ENCODE results near the gene H2BW2.

DNA sequence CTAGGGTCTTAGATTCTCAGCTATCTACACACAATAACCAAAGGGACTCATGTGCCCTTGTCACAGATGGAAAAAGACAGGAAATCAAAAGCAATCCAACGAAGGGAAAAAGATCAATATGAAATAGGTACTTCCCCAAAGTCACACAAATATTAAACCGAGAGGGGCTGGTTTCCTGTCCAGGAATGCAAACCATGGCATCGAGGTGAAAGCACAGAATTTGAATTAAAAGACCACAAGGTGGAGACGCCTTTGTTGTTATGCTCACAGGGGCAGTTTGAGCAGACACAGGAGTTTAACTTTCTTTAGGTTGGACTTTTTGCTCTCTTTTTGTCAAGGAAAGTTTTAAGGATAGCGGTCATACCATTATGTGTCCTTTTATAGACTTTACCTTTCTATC lies 40.5 kb upstream of the H2BW2 start:
- TF ChIP-seq, protein P1, sequence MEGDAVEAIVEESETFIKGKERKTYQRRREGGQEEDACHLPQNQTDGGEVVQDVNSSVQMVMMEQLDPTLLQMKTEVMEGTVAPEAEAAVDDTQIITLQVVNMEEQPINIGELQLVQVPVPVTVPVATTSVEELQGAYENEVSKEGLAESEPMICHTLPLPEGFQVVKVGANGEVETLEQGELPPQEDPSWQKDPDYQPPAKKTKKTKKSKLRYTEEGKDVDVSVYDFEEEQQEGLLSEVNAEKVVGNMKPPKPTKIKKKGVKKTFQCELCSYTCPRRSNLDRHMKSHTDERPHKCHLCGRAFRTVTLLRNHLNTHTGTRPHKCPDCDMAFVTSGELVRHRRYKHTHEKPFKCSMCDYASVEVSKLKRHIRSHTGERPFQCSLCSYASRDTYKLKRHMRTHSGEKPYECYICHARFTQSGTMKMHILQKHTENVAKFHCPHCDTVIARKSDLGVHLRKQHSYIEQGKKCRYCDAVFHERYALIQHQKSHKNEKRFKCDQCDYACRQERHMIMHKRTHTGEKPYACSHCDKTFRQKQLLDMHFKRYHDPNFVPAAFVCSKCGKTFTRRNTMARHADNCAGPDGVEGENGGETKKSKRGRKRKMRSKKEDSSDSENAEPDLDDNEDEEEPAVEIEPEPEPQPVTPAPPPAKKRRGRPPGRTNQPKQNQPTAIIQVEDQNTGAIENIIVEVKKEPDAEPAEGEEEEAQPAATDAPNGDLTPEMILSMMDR (IDR thresholded peaks at IDR 0.05), result no peak
- no peak for TF ChIP-seq POLR2A (IDR thresholded peaks at IDR 0.05)

All from testis (tissue), 2 donors.